G401.6 (cell line): ENCODE measurements around the gene DGUOK.

Experiments
- FAIRE-seq: peaks from 2 replicates; lab custom pipeline; 2012; peaks lifted over from hg19 to GRCh38; lab: Jason Lieb, UNC

The DGUOK gene

DNA sequence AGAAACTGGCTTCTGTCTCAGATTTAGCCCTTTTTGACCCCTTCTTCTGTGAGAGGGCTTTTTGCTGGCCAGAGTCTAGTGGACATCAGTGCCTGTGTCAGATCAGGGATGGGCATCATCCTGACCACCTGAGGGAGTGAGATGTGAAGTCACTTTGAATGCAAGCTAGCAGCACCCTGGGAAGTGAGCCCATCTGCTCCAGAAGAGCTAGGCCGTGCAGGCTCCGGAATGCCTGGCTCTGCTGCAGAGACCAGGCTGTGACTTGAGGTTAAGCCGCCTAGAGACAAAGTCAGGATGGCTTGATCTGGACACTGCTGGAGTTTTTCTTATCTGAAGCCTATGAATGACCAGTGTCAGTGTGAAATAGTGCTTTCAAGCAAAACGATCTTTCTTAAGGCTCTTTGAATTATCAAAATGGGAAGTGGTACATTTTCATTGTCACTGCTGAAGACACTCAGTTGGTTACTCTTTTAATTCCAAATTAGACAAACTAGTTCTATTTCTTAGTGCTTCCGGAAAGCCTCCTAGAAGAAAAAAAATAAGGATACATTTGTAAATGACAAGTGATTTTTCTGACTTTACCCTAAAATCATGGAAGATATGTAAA, 20.8 kb downstream of the DGUOK start:
- no peak for FAIRE-seq

- no peak for FAIRE-seq
These were observed 23.1 kb downstream of the DGUOK start for GRCh38 chr2:73949802-73950201.

DNA sequence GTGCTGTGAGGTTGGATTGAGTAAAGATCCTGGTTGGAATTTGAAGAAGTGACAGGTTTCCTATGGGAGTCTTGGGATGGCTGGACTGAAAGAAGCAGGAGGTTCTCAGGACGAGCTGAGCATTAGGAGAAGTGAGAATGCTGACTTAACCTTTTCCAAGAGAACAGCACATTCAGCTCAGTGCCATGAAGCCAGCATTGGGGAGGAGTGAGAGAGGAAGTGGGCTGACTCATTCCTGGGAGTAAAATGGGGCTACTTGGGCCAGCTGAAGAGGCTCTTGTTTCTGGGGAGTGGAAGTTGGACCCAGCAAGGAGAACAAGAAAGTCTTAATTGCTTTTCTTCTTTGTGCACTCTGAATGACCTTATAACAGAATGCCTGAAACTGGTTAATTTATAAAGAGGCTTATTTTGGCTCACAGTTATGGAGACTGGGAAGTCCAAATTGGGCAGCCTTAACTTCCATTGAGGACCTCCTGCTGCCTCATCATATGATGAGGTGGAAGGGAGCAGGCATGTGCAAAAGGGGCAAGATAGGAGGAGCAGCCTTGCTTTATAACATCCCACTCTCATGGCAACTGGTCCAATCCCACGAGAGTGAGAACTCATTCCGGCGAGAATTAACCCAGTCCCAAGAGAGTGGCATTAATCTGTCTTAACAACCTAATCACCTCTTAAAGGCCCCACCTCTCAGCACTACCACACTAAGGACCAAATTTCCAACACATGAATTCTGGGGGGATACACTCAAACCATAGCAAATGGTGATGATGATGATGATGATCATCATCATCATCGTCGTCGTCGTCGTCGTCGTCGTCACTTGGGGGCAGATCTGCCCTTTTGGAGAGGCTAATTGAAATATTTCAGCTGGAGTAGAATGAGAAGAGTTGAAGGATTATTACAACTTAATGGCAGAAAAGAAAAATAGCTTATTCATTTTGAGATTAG, 26.1 kb downstream of the DGUOK start:
- FAIRE-seq, result no peak

DNA sequence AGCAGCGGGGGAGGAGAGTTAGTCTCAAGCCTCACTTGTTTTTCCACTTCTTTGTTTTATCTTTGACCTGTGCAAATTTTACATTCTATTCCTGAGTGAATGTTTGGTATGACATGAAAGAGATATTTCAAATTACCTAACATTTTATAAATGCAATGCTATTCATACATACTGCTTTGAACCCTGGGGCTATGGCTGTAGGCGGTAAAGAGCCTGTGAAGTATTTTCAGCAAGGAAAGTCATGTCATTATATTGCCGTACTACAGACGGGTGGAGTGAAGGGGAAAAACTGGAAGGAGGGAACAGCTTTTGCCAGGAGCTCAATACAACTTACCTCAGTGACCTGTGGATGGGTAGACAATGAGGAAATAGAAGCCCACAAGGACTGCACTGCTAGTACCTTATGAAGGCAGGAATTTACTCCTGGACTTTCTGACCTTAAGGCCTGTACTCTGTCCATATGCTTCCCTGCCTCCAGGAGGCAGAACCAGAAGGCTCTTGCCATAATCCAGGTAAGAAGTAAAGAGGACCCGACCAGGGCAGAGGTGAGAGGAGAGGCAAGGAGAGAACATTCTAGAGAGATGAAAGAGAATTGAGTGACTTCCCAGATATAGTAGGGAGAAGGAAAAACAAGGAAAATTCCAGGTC, 29.7 kb downstream of the DGUOK start:
- FAIRE-seq, result no peak

- no peak for FAIRE-seq
These were observed 34.6 kb downstream of the DGUOK start for GRCh38 chr2:73961274-73961673.

GRCh38 chr2:73961823-73962615, 35.3 kb downstream of the DGUOK start:
- no peak for FAIRE-seq

GRCh38 chr2:73962798-73963197, 36.1 kb downstream of the DGUOK start:
- FAIRE-seq, result no peak

GRCh38 chr2:73963385-73964120, 36.9 kb downstream of the DGUOK start:
- FAIRE-seq, result no peak

- FAIRE-seq, result no peak
These were observed 37.5 kb downstream of the DGUOK start for GRCh38 chr2:73964223-73964622.

GRCh38 chr2:73965053-73965452, 38.4 kb downstream of the DGUOK start:
- no peak for FAIRE-seq

DNA sequence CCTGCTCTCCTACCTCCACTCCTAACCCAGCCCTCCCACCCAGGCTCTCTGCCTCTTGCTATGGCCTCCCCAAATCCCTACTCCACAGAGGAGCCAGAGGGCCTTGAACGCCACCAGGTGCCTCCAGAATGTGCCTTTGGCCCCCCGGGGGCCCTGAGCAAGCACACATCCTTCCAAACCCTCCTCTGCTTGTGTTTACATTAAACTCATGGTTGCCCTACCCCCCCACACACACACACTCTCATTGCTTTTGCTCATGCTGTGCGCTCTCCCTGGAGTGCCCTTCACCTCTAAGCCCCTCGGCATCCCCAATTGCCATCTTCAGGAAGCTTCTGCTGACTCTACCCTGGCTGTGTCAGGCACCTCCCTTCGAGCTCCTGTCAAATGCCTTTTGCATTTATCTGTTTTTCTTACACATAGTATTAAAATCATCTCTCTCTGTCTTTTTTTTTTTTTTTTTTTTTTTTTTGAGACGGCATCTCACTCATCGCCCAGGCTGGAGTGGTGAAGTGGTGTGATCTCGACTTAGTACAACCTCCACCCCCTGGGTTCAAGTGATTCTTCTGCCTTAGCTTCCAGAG, 41.8 kb downstream of the DGUOK start:
- no peak for FAIRE-seq

DNA sequence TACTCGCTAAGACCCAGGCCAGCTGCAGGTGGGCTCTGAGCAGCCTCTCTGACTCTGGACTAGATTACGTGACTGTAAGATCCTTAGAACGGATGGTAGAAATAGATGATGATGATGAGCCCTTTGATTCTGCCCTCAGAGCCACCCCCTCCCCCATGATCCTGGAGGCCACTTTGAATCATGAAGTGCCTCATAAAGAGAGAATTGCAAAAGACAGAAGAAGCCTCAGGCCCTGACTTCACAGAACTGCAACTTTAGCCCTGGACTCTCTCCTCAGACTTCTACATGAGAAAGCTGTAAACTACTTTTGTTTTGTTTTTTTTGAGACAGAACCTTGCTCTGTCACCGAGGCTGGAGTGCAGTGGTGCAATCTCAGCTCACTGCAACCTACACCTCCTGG, 42.7 kb downstream of the DGUOK start:
- FAIRE-seq, result no peak

DNA sequence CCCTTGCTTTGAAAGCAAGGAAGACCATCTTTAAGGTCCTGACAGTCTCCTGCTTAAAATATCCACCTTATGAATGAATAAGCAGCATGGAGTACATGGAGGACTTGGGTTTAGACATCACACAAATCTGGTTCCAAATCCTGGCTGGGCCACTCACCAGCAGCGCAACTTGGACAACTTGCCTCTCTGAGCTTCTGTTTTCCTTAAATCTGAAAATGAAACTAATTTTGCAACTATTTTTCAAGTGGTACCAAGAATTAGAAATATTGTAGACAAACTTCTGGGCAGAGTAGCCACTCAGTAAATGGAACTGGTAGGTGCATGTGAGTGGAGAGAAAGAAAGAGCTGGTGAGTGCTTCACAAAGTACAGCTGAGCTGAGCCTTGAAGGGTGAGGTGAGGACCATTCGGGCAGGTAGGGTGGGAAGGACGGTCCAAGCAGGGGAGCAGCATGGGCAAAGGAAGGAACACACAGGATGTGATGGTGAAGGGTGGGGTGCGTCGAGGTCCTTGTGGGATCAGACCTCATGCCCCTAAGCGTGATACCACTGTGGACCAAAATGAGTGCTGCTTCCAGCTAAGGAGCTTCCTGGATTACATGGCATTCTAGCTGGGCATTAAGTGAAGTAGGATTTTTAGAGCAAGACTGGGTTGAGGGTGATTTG, 43.6 kb downstream of the DGUOK start:
- FAIRE-seq, result no peak

DNA sequence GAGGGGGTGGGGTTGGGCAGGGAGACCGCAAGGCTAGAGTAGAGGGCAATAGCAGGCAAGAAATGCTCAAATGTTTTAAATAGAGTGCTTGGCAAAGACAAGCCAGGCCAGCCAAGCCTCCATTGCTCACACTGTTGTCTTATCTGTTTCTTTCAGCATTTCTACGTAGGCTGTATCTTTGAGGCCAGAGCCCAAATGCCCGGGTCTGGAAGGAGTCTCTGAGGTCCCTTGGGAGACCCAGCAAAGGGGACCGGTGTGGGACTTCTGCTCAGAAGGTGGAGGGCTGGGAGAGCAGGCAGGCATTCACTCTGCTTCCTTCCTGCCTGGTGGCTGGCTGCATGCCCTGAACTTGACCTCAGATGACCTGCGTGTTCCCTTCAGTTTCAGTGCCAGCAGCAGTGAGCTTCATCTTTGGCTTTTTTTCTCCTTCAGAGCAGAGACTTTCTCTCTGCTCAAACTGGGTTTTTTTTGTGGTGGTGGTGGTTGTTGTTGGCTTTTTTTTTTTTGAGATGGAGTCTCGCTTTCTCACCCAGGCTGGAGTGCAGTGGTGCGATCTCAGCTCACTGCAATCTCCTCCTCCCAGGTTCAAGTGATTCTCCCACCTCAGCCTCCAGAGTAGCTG, 44.3 kb downstream of the DGUOK start:
- no peak for FAIRE-seq

- no peak for FAIRE-seq
These were observed 45.0 kb downstream of the DGUOK start for GRCh38 chr2:73971722-73972121.

DNA sequence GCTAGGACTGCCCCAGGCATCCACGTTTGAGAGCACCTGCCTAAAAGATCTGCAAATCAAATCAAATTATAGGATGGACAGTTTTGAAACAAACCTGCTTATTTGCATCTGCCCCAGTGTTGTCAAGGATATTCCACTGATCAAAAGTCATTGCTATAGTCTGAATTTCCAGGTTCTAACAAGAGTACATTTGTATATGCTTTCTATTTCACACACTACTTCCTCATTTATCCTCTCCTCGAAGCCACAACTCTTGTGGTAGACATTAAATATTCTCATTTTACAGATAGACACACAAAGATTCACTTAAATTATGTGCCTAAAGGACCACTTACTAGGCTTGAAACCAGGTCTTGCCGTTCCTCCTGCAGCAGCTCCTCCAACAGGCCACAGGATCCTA, 46.2 kb downstream of the DGUOK start:
- no peak for FAIRE-seq

- FAIRE-seq, result no peak
These were observed 49.1 kb downstream of the DGUOK start for GRCh38 chr2:73975731-73976130.

GRCh38 chr2:73976803-73977202, 50.1 kb downstream of the DGUOK start:
- FAIRE-seq, result no peak

- FAIRE-seq, result no peak
These were observed 50.8 kb downstream of the DGUOK start for GRCh38 chr2:73977466-73977865.

DNA sequence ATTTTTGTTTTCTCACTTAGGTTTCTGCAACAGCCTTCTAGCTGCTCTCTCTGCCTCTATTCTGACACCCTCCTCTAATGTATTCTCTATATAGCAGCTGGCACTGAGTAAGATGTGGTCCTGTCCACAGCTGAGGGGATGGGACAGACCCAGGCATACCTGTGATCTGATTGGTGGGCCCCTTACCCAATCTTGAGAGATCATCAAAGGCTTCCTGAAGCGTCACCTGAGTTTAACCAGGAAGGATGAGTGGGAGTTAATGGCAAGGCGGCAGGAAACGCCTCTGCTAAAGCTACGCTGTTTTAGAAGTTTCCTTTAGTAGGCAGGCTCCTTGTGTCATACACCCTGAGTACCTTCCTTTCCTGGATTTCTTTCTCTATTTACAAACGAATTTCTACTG, 52.3 kb downstream of the DGUOK start:
- FAIRE-seq, result no peak
